Measurements from ENCODE around the gene SEMA3D. TPM values are rescaled to one million over a fixed set of nuclear protein-coding genes. Genes with fewer than 3 reads are reported as not detected.

Gene SEMA3D
- total and polyA plus RNA-seq, 2 experiments from 2014 or later = 1.5 to 7.2 TPM

DNA sequence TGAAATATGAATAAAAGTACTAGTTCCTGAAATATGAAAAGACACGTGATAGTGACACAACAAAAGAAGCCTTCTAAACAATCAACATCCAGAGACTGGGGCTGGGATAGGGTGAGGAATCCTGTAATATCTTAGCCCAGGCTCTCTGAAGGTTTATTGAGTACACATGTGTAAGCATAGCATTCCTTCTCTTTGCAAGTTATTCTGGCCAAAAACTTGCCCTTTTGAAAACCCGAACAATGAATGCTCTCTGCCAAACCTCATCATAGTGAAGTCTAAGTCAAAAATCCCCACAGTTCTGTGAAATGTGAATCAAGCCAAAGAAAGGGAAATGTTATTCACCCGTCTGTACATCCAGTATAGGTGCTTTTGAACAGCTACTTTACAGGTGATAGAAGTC lies 11.6 kb downstream of the SEMA3D start (continued):
- TF ChIP-seq, protein P1, sequence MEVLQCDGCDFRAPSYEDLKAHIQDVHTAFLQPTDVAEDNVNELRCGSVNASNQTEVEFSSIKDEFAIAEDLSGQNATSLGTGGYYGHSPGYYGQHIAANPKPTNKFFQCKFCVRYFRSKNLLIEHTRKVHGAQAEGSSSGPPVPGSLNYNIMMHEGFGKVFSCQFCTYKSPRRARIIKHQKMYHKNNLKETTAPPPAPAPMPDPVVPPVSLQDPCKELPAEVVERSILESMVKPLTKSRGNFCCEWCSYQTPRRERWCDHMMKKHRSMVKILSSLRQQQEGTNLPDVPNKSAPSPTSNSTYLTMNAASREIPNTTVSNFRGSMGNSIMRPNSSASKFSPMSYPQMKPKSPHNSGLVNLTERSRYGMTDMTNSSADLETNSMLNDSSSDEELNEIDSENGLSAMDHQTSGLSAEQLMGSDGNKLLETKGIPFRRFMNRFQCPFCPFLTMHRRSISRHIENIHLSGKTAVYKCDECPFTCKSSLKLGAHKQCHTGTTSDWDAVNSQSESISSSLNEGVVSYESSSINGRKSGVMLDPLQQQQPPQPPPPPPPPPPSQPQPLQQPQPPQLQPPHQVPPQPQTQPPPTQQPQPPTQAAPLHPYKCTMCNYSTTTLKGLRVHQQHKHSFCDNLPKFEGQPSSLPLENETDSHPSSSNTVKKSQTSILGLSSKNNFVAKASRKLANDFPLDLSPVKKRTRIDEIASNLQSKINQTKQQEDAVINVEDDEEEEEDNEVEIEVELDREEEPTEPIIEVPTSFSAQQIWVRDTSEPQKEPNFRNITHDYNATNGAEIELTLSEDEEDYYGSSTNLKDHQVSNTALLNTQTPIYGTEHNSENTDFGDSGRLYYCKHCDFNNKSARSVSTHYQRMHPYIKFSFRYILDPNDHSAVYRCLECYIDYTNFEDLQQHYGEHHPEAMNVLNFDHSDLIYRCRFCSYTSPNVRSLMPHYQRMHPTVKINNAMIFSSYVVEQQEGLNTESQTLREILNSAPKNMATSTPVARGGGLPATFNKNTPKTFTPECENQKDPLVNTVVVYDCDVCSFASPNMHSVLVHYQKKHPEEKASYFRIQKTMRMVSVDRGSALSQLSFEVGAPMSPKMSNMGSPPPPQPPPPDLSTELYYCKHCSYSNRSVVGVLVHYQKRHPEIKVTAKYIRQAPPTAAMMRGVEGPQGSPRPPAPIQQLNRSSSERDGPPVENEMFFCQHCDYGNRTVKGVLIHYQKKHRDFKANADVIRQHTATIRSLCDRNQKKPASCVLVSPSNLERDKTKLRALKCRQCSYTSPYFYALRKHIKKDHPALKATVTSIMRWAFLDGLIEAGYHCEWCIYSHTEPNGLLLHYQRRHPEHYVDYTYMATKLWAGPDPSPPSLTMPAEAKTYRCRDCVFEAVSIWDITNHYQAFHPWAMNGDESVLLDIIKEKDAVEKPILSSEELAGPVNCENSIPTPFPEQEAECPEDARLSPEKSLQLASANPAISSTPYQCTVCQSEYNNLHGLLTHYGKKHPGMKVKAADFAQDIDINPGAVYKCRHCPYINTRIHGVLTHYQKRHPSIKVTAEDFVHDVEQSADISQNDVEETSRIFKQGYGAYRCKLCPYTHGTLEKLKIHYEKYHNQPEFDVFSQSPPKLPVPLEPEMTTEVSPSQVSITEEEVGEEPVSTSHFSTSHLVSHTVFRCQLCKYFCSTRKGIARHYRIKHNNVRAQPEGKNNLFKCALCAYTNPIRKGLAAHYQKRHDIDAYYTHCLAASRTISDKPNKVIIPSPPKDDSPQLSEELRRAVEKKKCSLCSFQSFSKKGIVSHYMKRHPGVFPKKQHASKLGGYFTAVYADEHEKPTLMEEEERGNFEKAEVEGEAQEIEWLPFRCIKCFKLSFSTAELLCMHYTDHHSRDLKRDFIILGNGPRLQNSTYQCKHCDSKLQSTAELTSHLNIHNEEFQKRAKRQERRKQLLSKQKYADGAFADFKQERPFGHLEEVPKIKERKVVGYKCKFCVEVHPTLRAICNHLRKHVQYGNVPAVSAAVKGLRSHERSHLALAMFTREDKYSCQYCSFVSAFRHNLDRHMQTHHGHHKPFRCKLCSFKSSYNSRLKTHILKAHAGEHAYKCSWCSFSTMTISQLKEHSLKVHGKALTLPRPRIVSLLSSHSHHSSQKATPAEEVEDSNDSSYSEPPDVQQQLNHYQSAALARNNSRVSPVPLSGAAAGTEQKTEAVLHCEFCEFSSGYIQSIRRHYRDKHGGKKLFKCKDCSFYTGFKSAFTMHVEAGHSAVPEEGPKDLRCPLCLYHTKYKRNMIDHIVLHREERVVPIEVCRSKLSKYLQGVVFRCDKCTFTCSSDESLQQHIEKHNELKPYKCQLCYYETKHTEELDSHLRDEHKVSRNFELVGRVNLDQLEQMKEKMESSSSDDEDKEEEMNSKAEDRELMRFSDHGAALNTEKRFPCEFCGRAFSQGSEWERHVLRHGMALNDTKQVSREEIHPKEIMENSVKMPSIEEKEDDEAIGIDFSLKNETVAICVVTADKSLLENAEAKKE (CRISPR knock-in tag; IDR thresholded peaks at IDR 0.05) = no peak
- TF ChIP-seq JUNB (IDR thresholded peaks at IDR 0.05; ENCODE audit: unreplicated experiment) (no peak), ZNF331 (CRISPR knock-in tag; IDR thresholded peaks at IDR 0.05; ENCODE audit: low read depth) (no peak), STAT1 (IDR thresholded peaks at IDR 0.05; ENCODE audit: unreplicated experiment) (no peak), NANOG (IDR thresholded peaks at IDR 0.05; ENCODE audit: borderline replicate concordance) (no peak), EZH2 (IDR thresholded peaks at IDR 0.05; ENCODE audit: low read depth, unreplicated experiment) (no peak), CREB1 (CRISPR knock-in tag; IDR thresholded peaks at IDR 0.05; ENCODE audit: low read depth) (no peak), EZH2phosphoT487 (IDR thresholded peaks at IDR 0.05; ENCODE audit: unreplicated experiment) (no peak)
- TF ChIP-seq, protein P2, sequence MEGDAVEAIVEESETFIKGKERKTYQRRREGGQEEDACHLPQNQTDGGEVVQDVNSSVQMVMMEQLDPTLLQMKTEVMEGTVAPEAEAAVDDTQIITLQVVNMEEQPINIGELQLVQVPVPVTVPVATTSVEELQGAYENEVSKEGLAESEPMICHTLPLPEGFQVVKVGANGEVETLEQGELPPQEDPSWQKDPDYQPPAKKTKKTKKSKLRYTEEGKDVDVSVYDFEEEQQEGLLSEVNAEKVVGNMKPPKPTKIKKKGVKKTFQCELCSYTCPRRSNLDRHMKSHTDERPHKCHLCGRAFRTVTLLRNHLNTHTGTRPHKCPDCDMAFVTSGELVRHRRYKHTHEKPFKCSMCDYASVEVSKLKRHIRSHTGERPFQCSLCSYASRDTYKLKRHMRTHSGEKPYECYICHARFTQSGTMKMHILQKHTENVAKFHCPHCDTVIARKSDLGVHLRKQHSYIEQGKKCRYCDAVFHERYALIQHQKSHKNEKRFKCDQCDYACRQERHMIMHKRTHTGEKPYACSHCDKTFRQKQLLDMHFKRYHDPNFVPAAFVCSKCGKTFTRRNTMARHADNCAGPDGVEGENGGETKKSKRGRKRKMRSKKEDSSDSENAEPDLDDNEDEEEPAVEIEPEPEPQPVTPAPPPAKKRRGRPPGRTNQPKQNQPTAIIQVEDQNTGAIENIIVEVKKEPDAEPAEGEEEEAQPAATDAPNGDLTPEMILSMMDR (conservative IDR thresholded peaks at IDR 0.05; ENCODE audit: low read depth in 2 of 2) = no peak

All from GM23338 (cell line).